ENCODE data around the gene CDC37L1.

Gene CDC37L1

GRCh38 chr9:4669890-4670289 is 9.5 kb upstream of the CDC37L1 start:
- DNase-seq = no peak

DNA sequence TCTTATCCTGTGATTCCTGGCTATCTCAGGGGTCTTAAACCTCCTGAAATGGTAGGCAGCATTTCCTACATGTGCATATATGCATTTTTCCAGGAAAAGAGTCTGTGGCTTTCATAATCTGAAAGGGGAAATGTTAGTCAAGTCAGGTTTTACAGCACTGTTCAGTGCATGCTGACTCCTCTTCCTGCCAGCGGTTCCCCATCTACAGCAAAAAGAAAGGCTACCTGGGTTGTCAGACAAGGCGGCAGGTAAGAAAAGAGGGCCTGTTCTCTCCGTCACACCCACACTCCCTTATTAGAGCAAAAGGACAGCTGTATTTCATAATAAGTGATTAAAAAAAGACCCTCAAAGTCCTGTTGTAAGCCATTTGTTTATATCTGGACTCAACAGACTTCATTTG is 8.8 kb upstream of the CDC37L1 start:
- DNase-seq = no peak

DNA sequence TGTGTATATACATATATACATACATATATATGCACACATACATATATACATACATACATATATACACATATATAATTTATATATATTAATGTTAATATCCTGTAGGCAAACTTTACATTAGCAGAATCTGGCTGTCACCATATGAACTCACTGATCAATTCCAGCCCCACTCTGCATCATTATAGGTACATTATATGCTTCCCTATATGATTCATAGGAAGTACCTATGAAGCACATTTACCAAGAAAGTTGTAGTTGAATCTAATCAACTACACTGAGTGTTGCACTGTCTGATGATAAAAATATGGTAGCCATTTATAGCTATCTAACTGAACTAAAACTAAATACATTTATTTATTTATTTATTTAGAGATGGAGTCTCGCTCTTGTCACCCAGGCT is 7.6 kb upstream of the CDC37L1 start:
- no peak for DNase-seq

GRCh38 chr9:4674783-4675182 is 4.6 kb upstream of the CDC37L1 start:
- DNase-seq = no peak

DNA sequence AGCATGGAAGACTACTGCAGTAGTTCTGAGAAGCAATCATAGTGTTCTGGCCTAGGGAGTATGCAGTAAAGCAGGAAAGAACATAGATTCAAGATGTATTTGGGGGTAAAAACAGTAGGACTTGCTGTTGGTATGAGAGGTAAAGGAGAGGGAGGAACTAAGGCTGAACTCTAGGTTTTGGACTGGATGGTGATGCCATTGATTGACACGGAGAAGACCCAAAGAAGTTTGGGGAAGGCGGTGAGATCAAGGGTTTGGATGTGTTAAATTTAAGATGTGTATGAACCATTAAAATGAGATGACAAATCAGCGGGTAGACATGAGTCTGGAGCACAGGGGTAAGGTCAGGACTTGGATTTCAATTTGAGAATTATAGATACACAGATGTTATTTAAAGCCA is 2.0 kb upstream of the CDC37L1 start:
- DNase-seq = no peak

GRCh38 chr9:4678679-4679267 is 596 bp upstream of the CDC37L1 start:
- DNase-seq = no peak

- no peak for DNase-seq
Observed at GRCh38 chr9:4680173-4680525, 780 bp downstream of the CDC37L1 start.

DNA sequence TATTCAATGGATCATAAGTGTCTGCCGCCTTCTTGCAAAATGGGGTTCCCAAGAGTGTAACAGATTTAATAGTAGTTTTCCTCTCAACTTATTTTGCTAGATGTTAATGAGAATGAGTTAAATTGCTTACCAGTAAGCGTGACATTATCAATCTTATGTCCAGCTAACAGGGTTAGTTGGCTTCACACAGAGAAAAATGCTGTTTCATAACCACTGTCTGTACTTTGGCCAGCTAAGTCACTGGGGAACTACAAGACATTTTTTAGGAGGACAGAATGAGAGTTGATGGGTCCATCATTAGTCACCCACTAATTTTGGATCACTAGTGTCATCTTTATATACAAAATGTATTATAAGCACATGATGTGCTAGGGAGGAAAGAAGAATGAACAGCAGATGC is 1.4 kb downstream of the CDC37L1 start:
- no peak for DNase-seq

DNA sequence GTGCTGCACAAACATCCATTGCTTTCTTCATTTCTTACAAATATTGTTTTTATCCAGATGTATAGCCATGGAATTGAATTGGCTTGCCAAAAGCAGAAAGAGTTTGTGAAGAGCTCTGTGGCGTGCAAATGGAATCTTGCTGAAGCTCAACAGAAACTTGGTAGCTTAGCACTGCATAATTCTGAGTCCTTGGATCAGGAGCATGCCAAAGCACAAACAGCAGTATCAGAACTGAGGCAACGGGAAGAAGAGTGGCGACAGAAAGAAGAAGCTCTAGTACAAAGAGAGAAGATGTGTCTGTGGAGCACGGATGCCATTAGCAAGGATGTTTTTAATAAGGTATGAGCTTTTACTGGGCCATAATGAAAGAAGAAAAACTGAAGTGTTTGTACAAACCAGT is 5.5 kb downstream of the CDC37L1 start:
- no peak for DNase-seq

GRCh38 chr9:4686112-4686511 is 6.7 kb downstream of the CDC37L1 start:
- no peak for DNase-seq

- no peak for DNase-seq
Observed at GRCh38 chr9:4686584-4686983, 7.2 kb downstream of the CDC37L1 start.

GRCh38 chr9:4689021-4689420 is 9.7 kb downstream of the CDC37L1 start:
- no peak for DNase-seq

DNA sequence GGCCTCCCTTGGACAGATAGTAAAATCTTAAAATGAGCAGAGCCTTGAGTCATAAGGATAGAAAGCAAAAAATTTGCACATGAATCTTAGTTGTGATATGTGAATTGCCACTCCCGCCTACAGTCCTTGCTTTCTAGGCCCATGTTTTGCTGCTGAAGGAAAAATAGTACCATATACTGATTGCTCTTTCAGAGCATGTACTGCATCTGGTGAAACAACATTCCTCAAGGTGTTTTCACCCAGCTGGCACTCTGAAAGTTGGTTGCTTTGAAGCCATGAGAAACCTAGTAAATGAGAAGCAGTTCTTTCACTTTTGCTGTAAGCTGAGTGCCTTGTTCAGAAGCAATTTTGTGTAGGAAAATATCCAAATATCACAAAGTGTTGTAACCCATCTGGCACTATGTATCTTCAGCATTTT is 10.3 kb downstream of the CDC37L1 start:
- DNase-seq = no peak

- no peak for DNase-seq
Observed at GRCh38 chr9:4690144-4690543, 10.8 kb downstream of the CDC37L1 start.

DNA sequence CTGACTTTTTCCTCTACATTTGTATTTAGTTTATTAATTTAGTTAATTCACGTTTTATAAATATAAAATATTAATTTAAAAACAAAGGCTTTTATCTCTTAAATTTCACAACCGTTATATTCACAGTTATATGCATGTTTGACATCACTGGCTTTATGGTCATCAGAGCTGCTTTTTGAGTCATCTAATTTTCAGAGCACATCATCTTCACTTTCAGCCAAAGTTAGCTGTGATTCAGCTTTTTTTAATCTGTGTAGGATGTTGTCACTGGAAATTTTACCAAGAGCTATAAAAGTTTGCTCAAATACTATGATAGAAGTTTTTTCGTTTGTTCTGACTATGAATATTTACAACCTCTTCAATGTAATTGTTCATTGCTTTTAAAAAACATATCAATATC is 12.4 kb downstream of the CDC37L1 start:
- no peak for DNase-seq

GRCh38 chr9:4700091-4700490 is 20.7 kb downstream of the CDC37L1 start:
- no peak for DNase-seq

GRCh38 chr9:4700932-4701331 is 21.6 kb downstream of the CDC37L1 start:
- DNase-seq = no peak

GRCh38 chr9:4701526-4701925 is 22.2 kb downstream of the CDC37L1 start:
- DNase-seq = no peak

GRCh38 chr9:4704129-4704528 is 24.8 kb downstream of the CDC37L1 start:
- no peak for DNase-seq

DNA sequence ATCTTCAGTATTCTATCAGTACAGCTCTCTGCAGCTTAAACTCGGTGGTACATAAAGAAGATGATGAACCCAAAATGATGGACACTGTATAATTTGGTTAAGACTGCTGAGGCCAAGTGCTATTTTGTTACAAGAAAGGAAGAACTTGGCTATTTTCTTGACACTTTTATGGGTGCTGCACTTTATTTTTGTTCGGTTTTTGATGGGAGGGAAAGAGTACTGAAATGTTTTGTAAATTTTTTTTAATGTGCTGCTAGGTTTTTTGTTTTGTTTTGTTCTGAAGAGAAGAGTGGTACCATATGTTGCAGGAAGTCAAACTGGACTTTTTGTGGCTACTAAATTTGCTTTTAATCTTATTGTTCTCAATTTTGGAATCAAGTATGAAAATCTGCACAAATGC is 26.7 kb downstream of the CDC37L1 start:
- DNase-seq = no peak

DNA sequence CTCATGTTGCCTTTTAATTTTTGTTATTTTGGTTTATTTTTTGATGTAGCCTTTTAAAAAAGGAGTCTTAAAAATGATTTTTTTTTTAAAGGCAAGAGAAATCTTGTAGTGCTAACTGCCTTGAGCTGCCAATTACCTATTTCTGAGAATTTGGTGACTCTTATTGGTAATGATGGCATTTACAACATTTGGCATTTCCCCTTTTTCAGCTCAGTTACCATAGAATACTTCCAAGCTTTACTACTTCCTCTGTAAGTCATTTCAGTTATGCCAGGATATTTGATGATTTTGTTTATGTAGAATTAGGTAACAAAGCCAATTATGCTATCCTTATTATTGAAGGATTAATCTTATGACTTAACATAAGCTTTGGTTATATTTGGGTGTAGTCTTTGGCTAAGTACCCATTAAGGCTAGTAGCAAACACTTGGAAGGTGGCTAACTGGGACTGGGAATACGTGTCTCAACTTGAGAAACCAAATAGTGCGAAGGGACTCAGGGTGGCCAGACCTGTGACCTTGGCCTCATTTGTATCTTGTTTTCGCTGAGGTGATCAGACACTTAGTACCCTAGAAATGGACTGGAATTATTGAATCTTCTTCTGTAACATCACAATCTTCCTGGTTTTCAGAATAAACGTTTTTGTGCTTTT is 27.7 kb downstream of the CDC37L1 start:
- no peak for DNase-seq

DNA sequence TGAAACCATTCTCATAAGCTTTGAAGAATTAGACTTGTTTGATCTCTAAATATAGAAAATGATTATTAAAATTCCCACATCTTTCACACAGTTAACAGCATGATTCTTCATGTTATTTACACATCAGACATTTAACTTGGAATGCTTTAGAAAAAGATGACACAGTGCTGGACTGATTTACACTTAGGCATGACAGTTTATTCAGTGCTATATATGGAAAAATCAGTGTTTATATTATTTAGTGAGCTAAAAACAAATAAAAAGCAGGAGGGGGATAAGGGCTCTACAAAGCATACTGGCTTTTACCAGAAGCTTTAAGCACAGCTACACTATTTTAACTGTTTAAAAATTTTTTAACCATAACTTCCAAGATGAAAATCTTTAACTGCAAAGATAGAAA is 30.0 kb downstream of the CDC37L1 start:
- no peak for DNase-seq

GRCh38 chr9:4713849-4714248 is 34.5 kb downstream of the CDC37L1 start:
- DNase-seq = no peak

- DNase-seq = no peak
Observed at GRCh38 chr9:4714266-4715016, 35.1 kb downstream of the CDC37L1 start.

- no peak for DNase-seq
Observed at GRCh38 chr9:4716163-4716562, 36.8 kb downstream of the CDC37L1 start.

Data from stimulated activated CD4-positive, alpha-beta T cell treated with anti-CD3 and anti-CD28 coated beads, Interleukin-2, amount 100 ng/mL, for 48 hours (primary cell).